NCI-H1930 (cell line): ENCODE results near the gene STARD8.
"Not testable (repeated sequence)": the region's sequence is repeated elsewhere in the genome, so short reads cannot be mapped to it uniquely, and the experiment has no call there.

Experiments used
- DNase-seq, 2 experiments: peaks; one replicate each; lab custom pipeline; 2025; lab: John Stamatoyannopoulos, UW

The STARD8 gene, protein sequence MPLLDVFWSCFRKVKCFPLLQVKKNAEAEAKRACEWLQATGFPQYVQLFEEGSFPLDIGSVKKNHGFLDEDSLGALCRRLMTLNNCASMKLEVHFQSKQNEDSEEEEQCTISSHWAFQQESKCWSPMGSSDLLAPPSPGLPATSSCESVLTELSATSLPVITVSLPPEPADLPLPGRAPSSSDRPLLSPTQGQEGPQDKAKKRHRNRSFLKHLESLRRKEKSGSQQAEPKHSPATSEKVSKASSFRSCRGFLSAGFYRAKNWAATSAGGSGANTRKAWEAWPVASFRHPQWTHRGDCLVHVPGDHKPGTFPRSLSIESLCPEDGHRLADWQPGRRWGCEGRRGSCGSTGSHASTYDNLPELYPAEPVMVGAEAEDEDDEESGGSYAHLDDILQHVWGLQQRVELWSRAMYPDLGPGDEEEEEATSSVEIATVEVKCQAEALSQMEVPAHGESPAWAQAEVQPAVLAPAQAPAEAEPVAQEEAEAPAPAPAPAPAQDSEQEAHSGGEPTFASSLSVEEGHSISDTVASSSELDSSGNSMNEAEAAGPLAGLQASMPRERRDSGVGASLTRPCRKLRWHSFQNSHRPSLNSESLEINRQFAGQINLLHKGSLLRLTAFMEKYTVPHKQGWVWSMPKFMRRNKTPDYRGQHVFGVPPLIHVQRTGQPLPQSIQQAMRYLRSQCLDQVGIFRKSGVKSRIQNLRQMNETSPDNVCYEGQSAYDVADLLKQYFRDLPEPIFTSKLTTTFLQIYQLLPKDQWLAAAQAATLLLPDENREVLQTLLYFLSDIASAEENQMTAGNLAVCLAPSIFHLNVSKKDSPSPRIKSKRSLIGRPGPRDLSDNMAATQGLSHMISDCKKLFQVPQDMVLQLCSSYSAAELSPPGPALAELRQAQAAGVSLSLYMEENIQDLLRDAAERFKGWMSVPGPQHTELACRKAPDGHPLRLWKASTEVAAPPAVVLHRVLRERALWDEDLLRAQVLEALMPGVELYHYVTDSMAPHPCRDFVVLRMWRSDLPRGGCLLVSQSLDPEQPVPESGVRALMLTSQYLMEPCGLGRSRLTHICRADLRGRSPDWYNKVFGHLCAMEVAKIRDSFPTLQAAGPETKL

DNA sequence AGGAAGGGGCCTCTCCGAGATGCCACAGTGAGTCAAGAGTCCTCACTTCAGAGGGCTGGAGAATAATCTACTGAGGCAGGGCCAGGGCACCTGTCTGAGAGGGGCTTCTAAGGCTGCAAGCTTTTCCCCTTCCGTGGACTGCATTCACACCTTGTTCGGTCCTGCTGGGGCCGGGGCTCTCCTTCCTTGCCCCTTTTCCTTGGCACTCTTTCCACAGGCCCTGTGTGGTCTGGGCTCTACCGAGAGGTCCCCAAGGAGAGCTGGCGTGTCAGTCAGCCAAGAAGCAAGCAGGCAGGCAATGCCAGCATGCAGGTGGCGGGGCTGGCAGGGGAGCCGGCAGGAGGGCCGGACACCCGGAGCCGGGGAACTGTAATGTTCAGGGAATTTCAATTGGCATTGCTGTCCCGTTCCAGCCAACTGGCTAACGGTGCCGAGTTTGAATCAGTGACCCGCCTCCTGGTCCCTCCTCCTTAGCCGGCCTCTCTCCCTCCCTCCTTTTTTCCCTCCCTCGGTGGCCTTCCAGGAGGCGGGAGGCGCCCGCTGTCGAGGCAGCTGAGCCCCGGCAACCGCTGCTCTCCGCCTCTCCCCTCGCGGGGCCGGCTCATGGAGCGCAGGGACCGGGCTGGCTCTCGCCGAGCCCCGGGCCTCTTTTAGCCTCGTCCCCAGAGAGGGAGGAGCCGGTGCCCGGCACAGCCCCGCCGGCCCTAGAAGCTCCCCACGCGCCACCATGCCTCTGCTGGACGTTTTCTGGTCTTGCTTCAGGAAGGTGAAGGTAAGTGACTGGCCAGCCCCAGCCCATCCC is at the start of gene STARD8:
TSS of gene STARD8 (plus strand) at position 511 of the 802 bp plus-strand sequence. CDS start at position 728, 217 bp downstream.
- no peak for DNase-seq

DNA sequence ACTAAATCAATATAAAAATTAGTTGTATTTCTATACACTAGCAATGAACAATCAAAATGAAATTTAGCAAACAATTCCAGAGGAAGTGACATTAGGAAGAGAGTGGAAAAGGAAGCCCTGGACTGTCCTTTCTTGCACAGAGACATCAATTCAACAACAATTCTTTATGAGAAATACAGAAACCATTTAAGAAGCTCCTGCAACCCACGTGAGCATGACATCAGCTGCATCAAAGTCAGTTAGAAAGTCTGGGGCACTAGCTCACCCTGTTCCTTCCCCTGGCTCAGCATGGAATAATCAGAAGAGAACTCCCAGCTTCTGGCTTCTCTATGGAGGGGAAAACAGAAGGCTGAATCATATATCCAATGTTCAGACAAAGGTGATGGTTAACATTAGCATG is 48.6 kb upstream of the STARD8 start:
- DNase-seq = no peak

DNA sequence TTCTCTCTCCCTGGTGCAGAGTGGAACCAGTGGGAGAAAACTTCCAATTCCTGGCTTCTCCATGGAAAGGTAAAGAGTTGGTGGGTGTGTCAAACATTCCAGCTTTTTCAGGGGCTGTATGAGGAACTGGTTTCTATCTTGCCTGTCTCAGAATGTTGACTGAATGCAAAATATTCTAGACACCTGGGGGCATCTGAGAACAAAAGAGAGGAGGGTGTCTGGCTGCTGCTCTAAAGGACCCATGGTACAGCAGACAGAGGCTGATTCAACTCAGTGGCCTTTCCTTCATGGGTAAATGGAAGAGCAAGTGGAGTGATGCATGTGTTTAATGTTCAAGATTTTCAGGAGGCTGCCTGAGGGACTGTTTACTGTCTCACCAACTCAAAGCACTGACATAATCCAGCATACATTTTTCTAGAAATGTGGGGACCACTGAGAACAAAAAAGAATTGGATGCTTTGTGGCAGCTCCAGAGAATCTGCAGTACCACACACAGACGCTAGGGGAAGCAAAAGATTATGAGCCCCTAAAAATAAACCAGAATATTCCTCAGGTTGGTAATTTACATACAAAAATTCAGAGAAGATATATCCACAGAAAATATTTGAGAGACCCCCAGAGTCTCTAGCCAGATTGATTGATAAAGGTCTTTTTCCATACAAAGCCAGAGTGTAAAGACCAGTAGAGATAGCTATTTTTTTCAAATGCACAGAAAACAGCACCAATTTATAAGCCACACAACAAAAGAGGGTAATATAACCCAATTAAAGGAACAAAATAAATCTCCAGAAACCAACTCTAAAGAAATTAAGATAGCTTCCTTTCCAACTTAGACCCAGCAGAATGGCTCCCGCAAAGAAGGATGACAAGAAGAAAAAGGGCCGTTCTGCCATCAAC is 48.0 kb upstream of the STARD8 start:
- no peak for DNase-seq

DNA sequence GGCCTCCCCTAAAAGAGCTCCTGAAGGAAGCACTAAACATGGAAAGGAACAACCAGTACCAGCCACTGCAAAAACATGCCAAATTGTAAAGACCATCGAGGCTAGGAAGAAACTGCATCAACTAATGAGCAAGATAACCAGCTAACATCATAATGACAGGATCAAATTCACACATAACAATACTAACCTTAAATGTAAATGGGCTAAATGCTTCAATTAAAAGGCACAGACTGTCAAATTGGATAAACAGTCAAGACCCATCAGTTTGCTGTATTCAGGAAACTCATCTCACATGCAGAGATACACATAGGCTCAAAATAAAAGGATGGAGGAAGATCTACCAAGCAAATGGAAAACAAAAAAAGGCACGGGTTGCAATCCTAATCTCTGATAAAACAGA is 43.2 kb upstream of the STARD8 start:
- not testable (repeated sequence) for DNase-seq

DNA sequence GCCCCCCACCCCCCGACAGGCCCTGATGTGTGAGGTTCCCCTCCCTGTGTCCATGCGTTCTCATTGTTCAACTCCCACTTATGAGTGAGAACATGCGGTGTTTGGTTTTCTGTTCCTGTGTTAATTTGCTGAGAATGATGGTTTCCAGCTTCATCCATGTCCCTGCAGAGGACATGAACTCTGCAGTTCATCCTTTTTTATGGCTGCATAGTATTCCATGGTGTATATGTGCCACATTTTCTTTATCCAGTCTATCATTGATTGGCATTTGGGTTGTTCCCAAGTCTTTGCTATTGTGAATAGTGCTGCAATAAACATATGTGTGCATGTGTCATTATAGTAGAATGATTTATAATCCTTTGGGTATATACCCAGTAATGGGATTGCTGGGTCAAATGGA is 32.7 kb upstream of the STARD8 start:
- DNase-seq = not testable (repeated sequence)

DNA sequence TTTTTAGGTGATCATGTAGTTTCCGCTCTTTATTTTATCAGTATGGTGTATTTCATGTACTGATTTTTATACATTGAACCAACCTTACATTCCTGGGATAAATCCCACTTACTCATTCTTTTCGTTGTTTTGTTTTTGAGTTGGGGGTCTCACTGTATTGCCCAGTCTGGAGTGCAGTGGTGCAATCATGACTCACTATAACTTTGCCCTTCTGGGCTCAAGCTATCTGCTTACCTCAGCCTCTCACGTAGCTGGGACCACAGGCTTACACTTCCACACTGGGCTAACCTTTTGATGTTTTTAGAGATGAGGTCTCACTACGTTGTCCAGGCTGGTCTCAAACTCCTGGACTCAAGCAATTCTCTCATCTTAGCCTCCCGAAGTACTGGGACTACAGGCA is 19.5 kb upstream of the STARD8 start:
- DNase-seq = no peak

DNA sequence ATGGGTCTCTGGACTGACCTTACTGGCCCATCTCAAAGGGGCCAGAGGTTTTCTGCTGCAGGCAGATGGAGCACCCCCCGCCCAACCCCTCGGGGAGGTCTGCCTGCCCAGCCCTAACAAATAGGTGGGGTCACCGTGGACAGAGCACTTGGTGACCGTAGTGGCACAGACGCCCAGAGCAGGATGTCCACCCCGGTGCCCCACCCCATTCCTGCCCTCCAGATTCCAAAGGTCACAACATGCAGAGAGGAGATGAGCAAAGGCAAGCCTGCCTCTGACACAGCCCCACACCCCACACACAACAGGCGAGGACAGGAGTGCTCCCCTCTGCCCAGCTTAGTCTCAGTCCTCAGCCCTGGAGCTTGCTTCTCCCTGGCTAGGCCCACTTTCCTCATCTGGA is 17.5 kb upstream of the STARD8 start:
- not testable (repeated sequence) for DNase-seq

DNA sequence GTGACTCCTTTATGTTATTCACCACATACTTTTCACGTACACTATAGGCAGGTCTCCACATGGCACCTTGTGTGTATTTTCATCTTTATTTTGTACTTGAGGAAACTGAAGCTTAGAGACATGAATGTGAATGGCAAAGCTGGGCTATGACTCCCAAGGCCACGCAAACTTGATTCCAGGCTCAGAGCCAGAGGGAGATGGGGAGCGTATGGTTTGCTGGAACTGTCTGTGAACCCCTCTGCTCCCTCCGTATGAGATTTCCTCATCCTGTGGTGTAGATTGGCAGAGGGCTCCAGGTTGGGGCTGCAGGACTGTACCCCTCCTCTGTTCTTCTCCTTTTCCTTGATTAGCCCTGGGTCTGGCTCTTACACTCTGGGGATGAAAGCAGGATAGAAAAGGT is 16.1 kb upstream of the STARD8 start:
- DNase-seq = no peak

DNA sequence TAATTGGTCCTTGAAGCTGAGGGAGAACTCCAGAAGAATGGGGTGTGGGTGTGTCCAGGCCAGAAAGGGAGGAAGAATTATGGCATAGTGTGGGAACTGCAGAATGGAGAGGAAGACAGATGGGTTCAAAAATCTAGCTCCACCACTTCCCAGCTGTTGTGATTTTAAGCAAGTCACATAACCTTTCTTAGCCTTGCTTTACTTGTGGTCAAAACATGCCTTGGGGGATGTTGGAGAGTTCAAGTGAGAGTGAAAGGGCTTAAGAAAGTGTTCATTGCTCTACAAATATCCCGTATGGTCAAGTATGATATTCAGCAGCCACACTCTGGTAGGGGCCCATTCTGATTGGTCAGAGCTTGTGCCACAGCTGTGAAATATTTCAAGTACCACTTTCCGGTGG is 15.0 kb upstream of the STARD8 start:
- no peak for DNase-seq

DNA sequence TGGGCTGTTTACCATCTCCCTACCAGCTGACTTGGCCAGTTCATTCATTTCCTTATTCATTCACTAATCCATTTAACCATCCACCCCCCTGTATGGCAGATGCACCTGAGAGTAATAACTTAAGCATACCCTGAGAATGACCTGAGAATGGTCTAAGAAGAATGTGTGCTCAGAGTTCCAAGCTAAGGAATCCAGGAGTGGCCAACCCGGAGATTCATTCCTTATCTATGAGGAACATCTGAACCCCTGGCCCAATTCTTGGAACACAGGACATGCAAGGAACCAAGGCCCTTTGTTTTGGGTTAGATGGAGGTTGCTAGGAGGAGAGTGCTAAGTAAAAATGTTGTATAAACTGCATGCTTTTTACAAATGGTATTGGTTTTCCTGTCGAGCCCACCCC is 13.5 kb upstream of the STARD8 start:
- no peak for DNase-seq

DNA sequence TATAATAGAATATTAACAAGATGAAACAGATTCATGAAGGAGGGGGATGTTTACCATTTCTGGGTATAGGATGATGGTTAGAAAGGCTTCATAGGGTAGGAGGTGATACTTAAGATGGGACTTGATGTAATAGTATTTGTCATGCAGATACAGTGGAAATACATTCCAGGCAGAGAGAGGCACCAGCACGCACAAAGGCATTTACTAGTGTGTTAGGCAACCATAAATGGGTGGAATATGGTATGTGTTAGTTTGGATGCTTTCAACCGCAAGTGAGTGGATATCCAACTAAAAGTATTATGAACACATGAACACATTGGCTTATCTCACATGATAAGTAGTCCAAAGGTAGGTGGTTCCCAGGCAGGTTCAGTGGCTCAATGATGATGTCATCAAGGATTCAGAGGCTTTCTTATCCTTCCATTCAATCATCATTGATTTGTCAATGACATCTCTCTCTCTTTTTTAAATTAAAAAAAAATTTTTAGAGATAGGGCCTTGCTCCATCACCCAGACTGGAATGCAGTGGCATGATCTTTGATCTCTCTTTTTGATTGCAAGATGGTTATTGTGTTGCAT is 12.7 kb upstream of the STARD8 start:
- no peak for DNase-seq

DNA sequence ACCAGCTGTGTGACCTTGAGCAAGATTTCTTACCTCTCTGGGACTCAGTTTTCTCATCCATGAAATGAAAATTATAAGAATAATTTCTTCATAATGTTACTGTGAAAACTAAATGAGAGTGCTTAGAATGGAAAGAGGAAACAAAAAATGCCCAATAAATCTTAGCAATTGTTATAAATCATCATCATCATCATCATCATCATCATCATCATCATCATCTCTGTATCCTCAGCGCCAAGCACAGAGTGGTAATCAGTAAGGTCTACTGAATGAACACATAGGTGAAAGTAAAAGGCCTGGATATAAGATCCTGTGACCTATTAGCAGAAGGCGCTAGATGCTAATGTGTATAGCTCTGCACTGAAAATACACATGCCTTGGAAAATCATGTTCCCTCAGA is 6.8 kb upstream of the STARD8 start:
- no peak for DNase-seq

DNA sequence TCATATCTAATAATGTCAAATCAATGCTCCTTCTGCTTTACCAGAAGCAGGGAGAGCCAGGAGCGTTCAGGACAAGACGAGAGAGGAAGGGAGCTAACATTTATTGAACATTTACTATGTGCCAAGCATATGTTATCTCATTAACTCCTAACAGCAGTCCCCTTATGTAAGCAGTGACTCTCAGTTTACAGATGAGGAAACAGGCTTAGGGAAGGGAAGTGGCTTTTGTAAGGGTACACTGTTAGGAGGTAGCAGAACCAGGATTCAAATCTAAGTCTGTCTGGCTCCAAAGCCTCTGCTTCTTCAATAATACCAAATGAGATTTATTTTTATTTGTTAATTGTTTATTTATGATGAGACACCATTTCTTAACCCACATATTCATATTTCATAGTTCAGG is 2.6 kb upstream of the STARD8 start:
- DNase-seq = no peak

DNA sequence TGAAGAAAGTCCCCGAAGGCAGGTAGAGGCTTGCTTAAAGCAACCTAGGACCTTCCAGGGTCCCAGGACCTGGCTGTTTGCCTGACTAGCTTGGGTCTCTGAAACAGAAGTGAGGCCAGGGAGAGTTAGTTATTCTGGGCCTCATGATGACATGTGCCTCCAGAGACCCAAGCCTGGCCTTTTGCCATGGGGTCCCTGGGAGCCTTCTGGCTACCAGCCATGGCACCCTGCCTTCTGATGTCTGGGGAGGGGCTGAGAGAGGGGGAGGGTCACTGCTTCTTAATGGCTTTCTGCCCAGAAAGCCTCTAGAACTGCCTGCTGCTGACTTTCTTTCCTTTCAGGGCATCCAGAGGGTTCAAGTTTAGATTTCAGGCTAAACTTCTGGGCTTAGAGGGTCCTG is 1.0 kb upstream of the STARD8 start:
- DNase-seq = no peak

DNA sequence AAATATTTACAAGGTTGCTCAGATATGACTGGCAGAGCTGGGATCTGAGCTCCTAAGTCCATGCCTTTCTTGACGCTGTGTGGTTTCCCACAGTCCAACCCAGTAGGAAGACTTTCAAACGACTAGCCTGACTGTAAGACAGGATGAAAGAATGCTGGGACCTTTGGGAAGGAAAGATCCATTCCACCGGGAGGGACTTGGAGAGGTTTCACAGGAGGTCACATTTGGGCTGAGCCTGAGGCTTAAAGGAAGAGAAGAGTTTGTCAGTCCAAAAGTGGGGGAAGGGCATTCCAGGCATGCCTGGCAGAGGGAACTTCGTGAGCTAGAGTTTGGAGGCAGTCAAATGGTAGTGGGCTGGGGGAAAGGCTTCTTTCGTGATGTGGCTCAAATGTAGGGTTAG is 1.5 kb downstream of the STARD8 start:
- no peak for DNase-seq

DNA sequence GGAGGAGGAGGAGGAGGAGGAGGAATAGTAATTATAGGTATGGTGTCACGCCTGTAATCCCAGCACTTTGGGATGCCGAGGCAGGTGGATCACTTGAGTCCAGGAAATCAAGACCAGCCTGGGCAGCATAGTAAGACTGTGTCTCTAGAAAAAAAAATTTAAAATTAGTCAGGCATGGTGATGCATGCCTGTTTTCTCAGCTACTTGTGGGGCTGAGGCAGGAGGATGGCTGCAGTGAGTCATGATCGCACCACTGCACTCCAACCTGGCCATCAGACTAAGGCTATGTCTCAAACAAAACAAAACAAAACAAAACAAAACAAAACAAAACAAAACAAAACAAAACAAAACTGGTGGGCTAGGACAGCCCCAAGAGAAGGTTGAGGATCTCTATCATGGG is 3.0 kb downstream of the STARD8 start:
- no peak for DNase-seq

DNA sequence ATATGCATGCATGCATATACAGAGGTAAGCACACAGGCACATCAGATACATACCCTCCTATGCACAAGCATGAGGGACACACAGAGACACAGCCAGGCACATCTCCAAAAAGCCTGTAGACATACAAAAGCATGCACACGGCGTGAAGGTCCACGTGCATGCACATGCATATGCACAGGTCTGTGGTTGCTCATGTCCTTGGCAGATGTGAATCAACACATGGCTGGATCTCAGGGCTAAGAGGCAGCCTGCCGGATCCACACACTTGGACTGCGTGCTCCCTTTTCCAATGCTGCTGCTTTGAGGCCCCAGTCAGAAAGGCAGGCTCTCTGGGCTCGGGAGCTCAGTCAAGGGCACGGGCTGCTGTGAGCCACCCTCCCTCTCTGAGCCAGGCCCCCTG is 3.6 kb downstream of the STARD8 start:
- DNase-seq = no peak

DNA sequence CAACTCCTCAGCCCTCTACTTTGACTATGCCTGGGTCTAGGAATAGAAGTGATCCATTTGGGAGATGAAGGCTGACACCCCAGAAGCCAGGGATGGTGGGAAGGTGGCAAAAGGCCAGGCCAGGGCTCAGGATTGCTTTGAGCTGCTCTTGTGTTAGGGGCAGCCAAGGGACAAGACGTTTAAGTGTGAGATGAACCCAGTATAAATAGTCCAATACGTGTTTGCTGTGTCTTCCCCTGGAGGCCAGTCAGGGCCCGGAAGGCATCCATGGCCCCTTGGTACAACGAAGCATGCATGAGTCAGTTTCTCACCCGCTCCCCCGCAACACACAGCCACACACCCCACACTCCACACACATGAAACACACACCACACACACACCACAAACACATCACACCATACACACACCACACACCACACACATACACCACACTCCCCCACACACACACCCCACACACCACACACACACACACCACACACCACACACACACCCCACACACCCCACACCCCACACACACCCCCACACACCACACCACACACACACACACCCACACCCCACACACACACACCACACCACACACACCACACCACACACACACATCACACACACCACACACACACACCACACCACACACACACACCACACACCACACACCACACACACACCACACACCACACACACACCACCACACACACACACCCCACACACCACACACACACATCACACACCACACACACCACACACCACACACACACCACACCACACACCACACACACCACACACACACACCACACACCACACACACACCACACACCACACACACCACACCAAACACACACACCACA is 5.1 kb downstream of the STARD8 start:
- no peak for DNase-seq

DNA sequence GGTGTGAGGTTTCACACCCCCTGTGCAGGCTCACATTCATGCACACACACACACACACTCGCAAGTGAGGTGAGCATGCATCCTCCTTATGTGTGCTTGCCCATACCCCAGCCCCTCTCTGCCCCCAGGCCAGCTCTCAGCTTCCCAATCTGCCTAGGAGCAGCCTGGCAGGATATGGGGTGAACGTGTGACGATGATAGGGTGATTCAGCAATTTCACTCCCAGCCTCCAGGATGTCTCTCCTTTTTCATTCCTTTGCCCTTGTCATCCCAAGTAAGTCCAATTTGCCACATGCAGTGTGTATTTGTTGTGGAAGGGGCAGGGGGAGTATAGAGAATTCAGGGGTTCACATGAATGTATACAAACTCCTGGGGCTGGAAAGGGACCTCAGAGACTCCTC is 7.2 kb downstream of the STARD8 start:
- no peak for DNase-seq

DNA sequence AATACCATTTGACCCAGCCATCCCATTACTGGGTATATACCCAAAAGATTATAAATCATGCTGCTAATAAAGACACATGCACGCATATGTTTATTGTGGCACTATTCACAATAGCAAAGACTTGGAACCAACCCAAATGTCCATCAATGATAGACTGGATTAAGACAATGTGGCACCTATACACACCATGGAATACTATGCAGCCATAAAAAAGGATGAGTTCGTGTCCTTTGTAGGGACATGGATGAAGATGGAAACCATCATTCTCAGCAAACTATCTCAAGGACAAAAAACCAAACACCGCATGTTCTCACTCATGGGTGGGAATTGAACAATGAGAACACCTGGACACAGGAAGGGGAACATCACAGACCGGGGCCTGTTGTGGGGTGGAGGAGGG is 9.0 kb downstream of the STARD8 start:
- DNase-seq = not testable (repeated sequence)
